Choroid plexus epithelial cell (primary cell): ENCODE measurements around the gene PECR.
"Not testable (repeated sequence)": the region's sequence is repeated elsewhere in the genome, so short reads cannot be mapped to it uniquely, and the experiment has no call there.

ENCODE experiments used
- DNase-seq: peaks from one replicate; pipeline ENCODE4 v3.0.0-alpha.2; 2010; ENCODE audit warnings: low read depth
- H3K4me3 ChIP-seq: 2 replicates; pipeline ENCODE4 v1.5.1; 2011; ENCODE audit warnings: low read depth, mild to moderate bottlenecking, control low read depth, low read length, moderate library complexity
- TF ChIP-seq, protein P1 (sequence below): conservative IDR thresholded peaks from 2 replicates; pipeline ENCODE4 v1.5.1; 2011; ENCODE audit warnings: low read depth, mild to moderate bottlenecking, control low read depth, inconsistent platforms, low read length, moderate library complexity

PECR gene

DNA sequence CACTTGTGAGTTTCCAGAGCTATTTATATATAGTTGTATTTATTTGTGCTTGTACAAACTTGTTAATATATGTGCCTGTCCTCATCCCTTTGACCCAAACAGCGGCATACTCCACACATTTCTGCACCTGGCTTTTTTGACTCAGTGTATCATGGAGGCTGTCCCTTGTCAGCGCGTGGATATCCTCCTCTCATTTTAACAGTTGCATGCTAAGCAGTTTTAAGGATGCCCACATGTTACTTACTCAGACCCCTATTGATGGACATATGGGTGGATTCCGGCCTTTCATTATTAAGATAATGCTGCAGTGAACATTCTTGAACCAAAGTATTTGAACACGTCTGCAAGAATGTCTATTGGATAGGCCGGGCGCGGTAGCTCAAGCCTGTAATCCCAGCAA lies 67.6 kb downstream of the PECR start:
- DNase-seq = no peak
- no peak overlapping the region for H3K4me3 ChIP-seq
- TF ChIP-seq, protein P1, sequence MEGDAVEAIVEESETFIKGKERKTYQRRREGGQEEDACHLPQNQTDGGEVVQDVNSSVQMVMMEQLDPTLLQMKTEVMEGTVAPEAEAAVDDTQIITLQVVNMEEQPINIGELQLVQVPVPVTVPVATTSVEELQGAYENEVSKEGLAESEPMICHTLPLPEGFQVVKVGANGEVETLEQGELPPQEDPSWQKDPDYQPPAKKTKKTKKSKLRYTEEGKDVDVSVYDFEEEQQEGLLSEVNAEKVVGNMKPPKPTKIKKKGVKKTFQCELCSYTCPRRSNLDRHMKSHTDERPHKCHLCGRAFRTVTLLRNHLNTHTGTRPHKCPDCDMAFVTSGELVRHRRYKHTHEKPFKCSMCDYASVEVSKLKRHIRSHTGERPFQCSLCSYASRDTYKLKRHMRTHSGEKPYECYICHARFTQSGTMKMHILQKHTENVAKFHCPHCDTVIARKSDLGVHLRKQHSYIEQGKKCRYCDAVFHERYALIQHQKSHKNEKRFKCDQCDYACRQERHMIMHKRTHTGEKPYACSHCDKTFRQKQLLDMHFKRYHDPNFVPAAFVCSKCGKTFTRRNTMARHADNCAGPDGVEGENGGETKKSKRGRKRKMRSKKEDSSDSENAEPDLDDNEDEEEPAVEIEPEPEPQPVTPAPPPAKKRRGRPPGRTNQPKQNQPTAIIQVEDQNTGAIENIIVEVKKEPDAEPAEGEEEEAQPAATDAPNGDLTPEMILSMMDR = no peak

DNA sequence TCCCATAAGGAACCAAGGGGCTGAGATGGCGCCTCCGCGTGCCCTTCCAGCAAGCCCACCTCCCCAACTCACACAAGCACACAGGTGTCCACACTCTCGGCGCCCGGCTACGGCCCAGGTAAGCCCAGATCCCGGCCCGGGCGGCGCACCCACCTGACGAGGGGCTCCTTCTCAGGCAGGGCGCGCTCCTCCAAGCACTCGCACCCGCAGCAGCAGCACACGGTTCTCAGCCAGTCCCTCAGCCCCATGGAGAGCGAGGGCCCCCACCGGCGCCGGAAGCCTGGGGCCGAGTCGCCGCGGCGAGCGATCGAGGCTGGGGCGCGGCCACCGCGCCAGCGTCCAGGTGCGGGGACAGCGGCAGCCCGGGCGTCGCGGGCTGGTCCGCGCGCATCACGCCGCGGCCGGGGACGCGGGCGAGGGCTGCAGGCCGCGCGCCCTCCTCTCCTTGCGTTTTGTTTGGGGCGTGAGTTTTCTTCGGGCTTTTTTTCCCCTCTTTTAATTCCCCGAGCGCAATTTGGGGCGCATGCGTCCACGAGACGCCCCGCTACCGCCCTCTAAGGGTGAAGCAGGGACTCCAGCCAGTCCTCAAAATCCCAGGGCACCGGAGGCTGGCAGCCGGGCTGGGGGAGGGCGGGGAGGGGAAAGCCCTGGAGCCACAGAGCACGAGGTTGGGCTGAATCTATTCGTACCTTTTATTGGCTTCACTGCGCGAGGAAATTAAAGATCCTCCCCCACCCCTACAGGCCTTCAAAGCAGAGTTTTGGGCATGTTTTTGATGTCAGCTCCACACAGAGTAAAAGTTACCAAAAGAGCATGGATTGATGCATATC lies 68.3 kb downstream of the PECR start, which contains the start of gene MREG:
Gene MREG, minus strand, starts transcription at position 472 of the 830 bp plus-strand sequence. Its CDS starts 224 bp downstream, at position 248.
- peak within 1 kb of the TSS; percentile 64 for H3K4me3 ChIP-seq
- TF ChIP-seq, protein P1 = peak; percentile 80
- peak; percentile 71 for DNase-seq

DNA sequence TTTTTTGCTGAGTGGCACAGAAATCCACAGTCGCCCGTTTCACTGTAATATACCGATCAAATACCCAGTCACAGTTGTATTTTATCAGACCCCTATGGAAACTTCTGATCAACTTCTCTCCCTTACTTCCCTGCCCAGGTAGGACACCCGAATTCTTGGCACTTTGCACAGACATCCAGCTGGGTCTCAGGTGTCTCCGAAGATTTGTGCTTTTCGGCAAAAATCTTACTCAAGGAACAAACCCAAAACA lies 68.9 kb downstream of the PECR start:
- TF ChIP-seq, protein P1 = no peak
- H3K4me3 ChIP-seq = peak overlapping the region; percentile 64
- no peak for DNase-seq

DNA sequence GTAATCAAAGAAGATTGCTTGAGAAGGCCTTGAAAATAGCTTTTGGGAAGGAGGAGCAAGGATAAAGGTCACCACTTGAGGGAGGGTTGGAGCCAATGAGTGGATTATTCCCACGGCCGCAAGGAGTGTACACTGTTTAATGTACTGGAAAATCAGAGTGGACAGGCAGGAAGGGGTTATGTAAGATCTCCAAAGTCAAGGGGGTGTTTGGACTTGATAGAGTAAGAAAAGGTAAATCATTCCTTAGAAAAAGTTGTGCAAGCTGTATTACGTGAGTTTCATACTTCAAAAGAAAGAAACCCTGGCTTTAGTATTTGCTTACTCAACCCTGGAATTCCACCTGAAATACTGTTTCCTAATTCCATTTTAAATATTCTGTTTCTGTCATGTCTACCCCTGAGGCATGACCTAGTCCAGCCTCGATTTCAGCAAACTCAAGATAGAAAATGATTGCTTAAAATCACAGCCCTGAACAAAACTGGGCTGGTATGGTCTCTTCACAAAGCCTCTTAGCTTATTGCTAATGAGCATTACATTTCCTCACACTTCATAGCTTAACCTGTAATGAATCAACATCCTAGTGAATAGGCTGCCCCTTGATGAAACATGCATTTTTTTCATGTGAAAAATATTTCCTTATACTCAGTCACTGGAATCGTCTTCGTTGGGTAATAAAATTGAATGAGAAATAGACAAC lies 69.3 kb downstream of the PECR start:
- peak overlapping the region; percentile 64 for H3K4me3 ChIP-seq
- TF ChIP-seq, protein P1 = peak; percentile 5
- no peak for DNase-seq

DNA sequence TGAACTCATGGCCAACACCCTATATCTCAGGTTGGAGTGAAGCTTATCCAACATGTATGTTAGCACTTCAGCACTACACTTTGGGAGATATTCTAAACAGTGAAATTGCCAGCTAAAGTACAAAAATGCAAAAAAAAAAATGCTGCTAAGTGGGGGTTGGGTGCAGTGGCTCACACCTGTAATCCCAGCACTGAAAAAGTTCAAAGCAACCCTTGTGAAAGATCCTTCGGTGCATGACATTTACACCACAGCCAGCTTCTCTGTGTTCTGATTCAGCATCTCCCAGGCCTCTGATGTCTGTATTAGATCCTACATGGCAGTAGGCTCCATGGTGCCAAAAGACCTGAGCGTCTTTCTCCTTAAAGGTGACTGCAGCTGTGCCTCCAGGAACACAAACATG lies 72.4 kb downstream of the PECR start:
- H3K4me3 ChIP-seq, DNase-seq: not testable (repeated sequence)

DNA sequence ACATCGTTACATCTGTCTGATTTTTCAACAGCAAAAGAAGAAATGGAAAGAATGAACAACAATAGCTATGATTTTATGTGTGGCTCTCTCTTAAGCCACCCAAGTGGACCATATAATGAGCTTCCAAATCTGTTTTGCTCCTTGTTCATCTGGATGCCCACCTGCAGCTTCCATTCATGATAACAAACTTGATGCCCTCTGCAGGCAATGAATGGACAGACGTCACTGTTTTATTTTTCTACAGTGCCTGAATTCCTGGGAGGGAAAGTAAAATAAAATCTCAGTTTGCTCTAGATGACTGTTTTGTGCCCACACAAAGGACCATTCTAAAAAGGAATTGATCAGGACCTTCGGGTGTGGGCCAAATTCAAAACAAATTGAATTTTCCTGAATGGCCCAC lies 73.2 kb downstream of the PECR start:
- no peak for DNase-seq
- TF ChIP-seq, protein P1 = peak; percentile 8
- H3K4me3 ChIP-seq = no peak overlapping the region

DNA sequence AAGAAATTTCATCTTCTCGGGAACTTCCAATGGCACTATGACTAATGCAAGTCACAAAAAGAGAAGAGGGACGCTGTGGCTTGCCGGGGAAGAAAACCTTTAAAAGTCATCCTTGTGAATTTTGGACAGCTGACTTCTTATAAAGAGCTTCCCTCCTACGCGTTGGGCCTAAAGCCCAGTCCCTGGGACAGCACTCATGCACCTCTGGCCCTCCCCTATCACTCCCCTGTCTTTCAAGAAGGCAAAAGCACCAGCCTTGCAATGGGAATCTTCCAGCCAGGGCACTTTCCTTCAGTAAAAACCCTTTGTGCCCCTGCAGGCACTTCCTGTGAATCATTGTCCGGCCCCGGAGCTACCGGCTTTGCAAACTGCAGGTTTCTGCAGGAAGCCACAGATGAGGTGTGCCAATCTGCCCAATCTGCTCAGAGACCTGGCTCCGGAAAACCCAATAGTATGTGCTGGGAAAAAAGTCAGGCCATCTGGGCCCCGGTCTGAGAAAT lies 75.4 kb downstream of the PECR start:
- no peak for DNase-seq
- TF ChIP-seq, protein P1 = no peak
- H3K4me3 ChIP-seq = no peak overlapping the region
